Stimulated activated CD4-positive, alpha-beta T cell treated with anti-CD3 and anti-CD28 coated beads, Interleukin-12 subunit alpha, Interleukin-12 subunit beta, amount 100 ng/mL, for 4 hours (primary cell): Measurements from ENCODE around the gene PPP1R3G.

Experiments used
- DNase-seq: peaks from one replicate; pipeline ENCODE4 v3.0.0-alpha.2; 2020

PPP1R3G gene

GRCh38 chr6:5073992-5074391 lies 11.1 kb upstream of the PPP1R3G start:
- DNase-seq = no peak

DNA sequence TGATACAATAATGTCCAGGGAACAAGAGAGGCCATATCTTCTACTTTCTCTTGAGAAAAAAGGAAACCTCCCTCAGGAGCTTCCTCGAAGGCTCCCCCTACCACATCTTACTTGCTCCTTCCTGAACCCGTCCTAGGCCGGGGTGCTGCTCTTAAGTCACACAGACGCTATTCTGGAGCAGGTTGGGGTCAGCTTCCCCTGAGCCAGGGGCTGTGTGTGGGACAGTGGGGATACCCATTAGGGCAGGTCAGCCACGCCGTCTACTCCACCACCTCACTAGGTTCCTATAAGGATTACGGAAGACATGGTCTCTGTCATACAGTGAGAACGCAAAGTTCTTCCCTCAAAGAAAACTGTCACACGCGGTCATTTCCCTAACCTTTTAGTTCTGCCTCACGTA lies 8.2 kb upstream of the PPP1R3G start:
- DNase-seq = no peak

DNA sequence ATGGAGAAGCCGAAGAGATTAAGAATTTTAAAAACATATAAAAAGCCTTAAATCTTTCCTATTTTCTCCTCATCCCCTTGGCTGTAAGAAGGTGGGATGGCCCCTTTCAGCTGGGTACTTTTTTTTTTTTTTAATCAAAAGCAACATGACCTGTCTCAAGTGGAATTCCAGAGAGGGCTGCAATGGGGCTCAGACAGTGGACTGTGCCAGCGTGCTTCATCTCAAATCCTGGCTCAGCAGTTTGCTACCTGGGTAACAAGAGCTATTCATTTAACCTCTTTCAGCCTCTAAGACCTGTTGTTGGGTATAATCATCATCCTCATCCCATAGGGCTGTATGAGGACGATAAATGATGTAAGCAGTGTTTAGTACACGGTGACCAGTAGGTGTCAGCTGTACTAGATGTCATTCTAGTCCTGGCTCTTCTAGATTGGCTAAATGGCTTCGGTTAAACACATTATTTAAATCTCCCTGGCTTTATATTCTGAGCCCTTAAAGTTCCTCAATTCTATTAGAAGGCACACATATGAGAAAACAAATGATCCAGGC lies 6.9 kb upstream of the PPP1R3G start:
- no peak for DNase-seq

- no peak for DNase-seq
These were observed 5.4 kb upstream of the PPP1R3G start for GRCh38 chr6:5079692-5080091.

- DNase-seq = no peak
These were observed 4.6 kb upstream of the PPP1R3G start for GRCh38 chr6:5080574-5080973.

DNA sequence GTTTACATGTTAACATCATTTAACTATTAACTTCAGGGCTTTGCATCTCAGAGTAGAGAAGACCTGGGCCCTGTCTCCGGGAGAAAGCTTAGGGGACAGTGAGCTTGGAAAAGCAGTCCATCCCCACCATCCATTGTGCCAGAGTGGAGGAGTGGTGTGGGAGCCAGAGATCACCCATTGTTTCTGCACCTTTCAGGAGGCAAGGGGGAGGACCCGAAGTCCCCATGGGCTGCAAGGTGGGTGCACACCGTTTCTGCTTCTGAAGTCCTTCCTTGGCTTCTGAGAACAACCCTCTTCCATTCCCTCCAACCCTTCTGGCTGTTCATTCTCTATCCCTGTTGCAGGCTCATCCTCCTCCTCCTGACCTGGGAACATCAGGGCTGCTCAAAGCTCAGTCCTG lies 4.0 kb upstream of the PPP1R3G start:
- DNase-seq = no peak

DNA sequence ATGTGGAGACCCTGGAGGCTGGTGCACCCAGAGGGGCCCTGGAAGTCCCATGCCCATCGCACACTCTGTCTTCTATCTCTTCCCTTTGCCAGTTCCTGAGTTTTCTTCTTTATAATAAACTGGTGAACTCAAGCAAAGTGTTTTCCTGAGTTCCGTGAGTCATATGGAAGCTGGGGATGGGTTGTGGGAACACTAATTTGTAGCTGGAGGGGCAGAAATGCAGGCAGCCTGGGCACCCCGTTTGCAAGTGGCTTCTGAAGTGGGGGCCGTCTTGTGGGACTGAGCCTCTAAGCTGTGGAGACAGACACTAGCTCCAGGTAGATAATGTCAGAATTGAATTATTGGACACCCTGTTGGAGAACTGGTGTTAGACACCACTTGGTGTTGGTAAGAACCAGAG lies 3.2 kb upstream of the PPP1R3G start:
- no peak for DNase-seq

- no peak for DNase-seq
These were observed 2.4 kb upstream of the PPP1R3G start for GRCh38 chr6:5082487-5083306.

DNA sequence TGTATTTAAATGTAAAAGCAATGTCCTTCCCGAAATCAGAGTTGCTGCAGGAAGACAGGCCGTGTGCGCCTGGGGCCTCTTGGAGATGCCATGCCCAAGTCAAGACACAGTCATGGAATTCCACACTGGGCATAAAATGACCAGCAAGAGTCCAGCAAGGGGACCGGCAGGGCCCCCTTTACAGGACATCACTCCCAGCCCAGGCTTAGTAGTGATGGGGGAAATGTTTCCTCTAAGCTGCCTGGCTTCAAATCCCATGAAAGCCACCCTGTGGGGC lies 1.9 kb upstream of the PPP1R3G start:
- DNase-seq = no peak

DNA sequence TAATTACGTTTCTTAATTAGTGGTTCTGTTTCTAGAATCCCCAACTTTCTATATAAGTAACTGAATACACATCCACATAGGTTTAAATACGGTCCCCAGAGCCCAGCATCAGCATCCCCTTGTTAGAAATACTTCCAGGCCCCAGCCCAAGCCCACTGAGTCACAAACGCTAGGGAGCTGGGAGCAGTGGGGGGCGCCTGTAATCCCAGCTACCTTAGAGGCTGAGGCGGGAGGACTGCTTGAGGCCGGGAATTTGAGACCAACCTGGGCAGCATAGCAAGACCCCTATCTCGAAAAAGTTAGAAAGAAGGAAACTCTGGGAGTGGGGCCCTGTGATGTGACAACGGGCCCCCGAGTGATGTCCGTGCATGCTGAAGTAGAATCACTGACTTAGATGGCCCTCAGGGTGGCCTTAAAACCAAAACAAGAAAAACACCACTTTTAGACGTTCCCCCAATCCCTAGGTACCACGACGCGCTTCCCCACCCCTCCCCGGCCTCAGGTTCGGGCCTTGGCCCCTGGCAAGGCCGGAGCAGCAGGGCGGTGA lies 1.3 kb upstream of the PPP1R3G start:
- no peak for DNase-seq

GRCh38 chr6:5084360-5084780 lies 771 bp upstream of the PPP1R3G start:
- DNase-seq = no peak

- DNase-seq = no peak
These were observed 630 bp downstream of the PPP1R3G start for GRCh38 chr6:5085648-5086293.

DNA sequence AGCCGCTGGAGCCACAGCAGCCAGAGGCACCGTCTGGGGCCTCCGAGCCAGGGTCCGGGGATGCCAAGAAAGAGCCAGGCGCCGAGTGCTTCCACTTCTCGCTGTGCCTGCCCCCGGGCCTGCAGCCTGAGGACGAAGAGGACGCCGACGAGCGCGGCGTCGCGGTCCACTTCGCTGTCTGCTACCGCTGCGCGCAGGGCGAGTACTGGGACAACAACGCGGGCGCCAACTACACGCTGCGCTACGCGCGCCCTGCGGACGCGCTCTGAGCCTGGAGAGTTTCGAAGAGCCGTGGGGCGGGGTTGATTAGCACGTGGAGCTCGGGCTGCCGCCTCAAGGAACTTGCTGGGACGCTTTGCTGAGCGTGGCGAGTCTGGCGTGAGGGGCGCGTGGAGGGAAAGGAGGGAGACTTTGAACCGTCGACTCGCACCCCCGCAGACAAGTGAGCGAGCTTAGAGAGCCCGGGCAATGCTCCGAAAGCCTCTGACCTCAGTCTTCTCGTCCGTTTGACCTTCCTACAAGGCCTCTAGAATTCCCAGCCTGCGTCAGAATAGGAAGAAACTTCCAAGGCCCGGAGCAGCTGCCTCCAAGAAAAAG lies 1.3 kb downstream of the PPP1R3G start:
- DNase-seq = no peak

DNA sequence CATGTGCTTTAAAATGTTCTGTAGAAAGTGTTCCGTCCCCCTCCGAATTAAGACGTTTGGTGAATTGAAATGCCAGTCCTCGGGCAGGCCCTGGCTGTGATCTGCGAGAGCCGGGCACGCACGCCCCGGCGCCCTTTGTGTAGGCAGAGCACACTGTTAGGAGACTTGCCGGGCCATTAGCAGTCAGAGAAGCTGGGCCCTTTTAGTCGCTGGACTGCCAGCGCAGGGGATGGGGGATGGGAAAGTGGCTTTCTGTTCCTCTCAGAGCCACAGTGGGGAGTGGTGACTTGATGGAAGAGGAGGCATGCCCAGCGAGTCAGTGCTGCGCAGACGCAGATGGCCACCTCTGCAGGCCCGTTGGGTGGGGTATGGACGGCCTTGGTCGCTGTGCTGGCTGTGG lies 2.2 kb downstream of the PPP1R3G start:
- no peak for DNase-seq

DNA sequence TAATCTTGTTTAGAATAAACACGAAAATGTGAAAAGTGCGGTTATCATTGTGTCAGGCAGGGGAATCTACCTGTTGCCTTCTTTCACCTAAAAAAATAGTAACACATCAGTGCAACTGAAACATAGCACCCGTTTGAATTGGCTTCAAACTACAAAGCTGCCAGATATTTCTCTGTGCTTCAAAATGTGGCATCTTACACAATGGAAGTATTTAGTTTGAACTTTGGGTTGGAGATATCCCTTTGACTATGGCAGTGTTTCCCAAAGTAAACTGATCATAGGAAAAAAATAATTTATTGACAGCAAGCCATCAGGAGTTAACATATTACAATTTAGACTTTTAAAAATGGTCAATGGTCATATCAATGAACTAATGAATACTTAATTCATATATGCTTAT lies 3.6 kb downstream of the PPP1R3G start:
- no peak for DNase-seq

GRCh38 chr6:5089481-5090438 lies 4.6 kb downstream of the PPP1R3G start:
- no peak for DNase-seq

GRCh38 chr6:5090603-5091002 lies 5.5 kb downstream of the PPP1R3G start:
- DNase-seq = no peak

- no peak for DNase-seq
These were observed 6.3 kb downstream of the PPP1R3G start for GRCh38 chr6:5091210-5092069.

GRCh38 chr6:5093231-5094015 lies 8.3 kb downstream of the PPP1R3G start:
- no peak for DNase-seq

GRCh38 chr6:5094327-5094726 lies 9.2 kb downstream of the PPP1R3G start:
- DNase-seq = no peak

DNA sequence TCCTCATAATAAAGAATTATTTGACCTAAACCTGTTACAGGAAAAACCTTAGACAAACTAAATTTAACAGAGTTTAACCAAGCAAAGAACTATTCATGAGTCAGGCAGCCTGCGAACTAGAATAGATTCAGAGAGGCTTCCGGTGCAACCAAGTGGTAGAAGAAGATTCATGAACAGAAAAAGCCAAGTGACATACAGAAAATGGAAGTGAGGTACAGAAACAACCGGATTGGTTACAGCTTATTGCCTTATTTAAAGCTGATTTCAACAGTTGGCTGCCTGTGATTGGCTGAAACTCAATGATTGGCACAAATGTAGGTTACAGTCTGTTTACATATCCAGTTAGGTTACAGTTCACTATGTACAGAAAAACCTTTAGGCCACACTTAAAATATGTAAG lies 10.1 kb downstream of the PPP1R3G start:
- no peak for DNase-seq
